Uterus (tissue), 4 donors: ENCODE results near the gene H1-8. TPM values are rescaled to one million over a fixed set of nuclear protein-coding genes. Genes with fewer than 3 reads are reported as not detected.

Experiments used
- DNase-seq, 2 donors: peaks; one replicate each; pipeline ENCODE4 v3.0.0-alpha.2; 2019 to 2020
- H3K27ac ChIP-seq, 2 donors: fragments of 200-600 bp; sonication (generic); 1 replicate in 1 of 2; 2 replicates in 1 of 2; pipeline ENCODE4 v1.5.1; 2016 to 2018
- H3K27me3 ChIP-seq, 2 donors: fragments of 200-600 bp; sonication (generic); one replicate each; pipeline ENCODE4 v1.5.1; 2018 to 2019; ENCODE audit warnings: control low read depth in 1 of 2
- H3K36me3 ChIP-seq, 2 donors: fragments of 200-600 bp; sonication (generic); one replicate each; pipeline ENCODE4 v1.5.1; 2019; ENCODE audit warnings: control low read depth in 1 of 2
- H3K4me1 ChIP-seq, 2 donors: fragments of 200-600 bp; sonication (generic); one replicate each; pipeline ENCODE4 v1.5.1; 2018 to 2019; ENCODE audit warnings: control low read depth in 1 of 2
- H3K4me3 ChIP-seq, 2 donors: fragments of 200-600 bp; sonication (generic); 1 replicate in 1 of 2; 2 replicates in 1 of 2; pipeline ENCODE4 v1.5.1; 2018 to 2019; ENCODE audit warnings: mild to moderate bottlenecking in 1 of 2
- H3K9me3 ChIP-seq, 2 donors: fragments of 200-600 bp; sonication (generic); one replicate each; pipeline ENCODE4 v1.5.1; 2019; ENCODE audit warnings: control low read depth in 1 of 2
- POLR2A ChIP-seq, 2 donors: fragments of 450-650 bp; IDR thresholded peaks; one replicate each; pipeline ENCODE4 v1.6.1; 2016; ENCODE audit warnings: antibody characterized with exemption in 2 of 2, mild to moderate bottlenecking in 1 of 2, moderate library complexity in 1 of 2
- intact Hi-C: fragments of 100-400 bp; cut with DNase I; formaldehyde crosslinking; loops from one replicate; pipeline ENCODE4 v1.15.1; 2023; ENCODE audit warnings: low total_unique reads
- total RNA-seq, 4 donors: library from RNA; depleted of rRNA in 3 of 4; stranded (reverse); fragments of >200 nt in 3 of 4; gene quantifications; one replicate each; pipeline versions ENCODE4 v1.1.0 to v1.2.4, GENCODE V29; 2014 to 2023
- TF ChIP-seq, protein P1 (sequence below), 4 experiments: fragments of 200-600 bp in 2 of 4; fragments of 450-650 bp in 2 of 4; sonication (generic) in 2 of 4; IDR thresholded peaks; one replicate each; pipeline ENCODE4 v1.5.1; 2016 to 2019; ENCODE audit warnings: antibody characterized with exemption in 4 of 4, mild to moderate bottlenecking in 2 of 4, moderate library complexity in 1 of 4
- donor health status: DM: yes; HTN: yes; CAD: no.

The H1-8 gene
- total RNA-seq, 4 donors from 2014 or later: not detected

DNA sequence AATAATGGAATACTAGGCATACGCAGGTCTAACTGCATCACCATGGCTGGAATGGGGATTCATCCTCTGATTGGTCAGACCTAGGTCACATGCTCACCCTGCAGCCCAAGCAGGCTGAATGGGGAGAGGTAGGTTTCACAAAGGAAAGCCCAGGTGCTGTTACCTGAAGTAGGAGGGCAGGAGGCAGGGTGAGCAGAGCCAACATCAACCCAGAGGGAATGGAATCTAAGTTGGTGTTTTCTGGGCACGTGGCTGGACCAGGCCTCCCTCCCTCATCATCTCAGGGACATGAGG, 6.7 kb upstream of the H1-8 start:
- intact Hi-C loops: no loop called here
- H3K4me1 ChIP-seq: no peaks in the 10 kb centered on the region
- TF ChIP-seq, protein P1, sequence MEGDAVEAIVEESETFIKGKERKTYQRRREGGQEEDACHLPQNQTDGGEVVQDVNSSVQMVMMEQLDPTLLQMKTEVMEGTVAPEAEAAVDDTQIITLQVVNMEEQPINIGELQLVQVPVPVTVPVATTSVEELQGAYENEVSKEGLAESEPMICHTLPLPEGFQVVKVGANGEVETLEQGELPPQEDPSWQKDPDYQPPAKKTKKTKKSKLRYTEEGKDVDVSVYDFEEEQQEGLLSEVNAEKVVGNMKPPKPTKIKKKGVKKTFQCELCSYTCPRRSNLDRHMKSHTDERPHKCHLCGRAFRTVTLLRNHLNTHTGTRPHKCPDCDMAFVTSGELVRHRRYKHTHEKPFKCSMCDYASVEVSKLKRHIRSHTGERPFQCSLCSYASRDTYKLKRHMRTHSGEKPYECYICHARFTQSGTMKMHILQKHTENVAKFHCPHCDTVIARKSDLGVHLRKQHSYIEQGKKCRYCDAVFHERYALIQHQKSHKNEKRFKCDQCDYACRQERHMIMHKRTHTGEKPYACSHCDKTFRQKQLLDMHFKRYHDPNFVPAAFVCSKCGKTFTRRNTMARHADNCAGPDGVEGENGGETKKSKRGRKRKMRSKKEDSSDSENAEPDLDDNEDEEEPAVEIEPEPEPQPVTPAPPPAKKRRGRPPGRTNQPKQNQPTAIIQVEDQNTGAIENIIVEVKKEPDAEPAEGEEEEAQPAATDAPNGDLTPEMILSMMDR (IDR thresholded peaks at IDR 0.05): no peak
- TF ChIP-seq POLR2A (IDR thresholded peaks at IDR 0.05): no peak
- no peak for DNase-seq
- H3K27ac ChIP-seq: no peak overlapping the region
- no peak overlapping the region for H3K4me3 ChIP-seq
- H3K9me3 ChIP-seq: no peaks in the 10 kb centered on the region
- H3K36me3 ChIP-seq: no peaks in the 10 kb centered on the region
- H3K27me3 ChIP-seq: no peaks in the 10 kb centered on the region

DNA sequence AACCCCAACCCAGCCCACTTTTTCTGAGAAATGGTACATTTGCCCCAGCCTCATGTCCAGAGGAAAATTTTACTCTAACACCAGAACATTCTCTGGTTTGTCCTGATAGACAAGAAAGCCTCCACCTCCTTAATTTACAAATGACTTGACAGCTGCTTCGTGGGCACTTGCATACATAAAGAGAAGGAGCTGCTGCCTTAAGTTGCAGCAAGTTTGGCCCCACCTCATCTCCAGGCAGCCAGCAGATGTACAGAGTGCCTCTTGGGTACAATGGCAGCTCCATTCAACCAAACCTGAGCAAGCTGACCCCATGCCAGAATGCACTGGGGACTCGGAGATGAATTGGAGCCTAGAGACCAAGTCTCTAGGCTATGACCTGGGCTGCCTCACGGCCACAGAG, 6.2 kb upstream of the H1-8 start:
- TF ChIP-seq POLR2A (IDR thresholded peaks at IDR 0.05): no peak
- TF ChIP-seq, protein P1 (IDR thresholded peaks at IDR 0.05): no peak
- no peak for DNase-seq
- Histone ChIP-seq H3K36me3 (no peaks in the 10 kb centered on the region), H3K27ac (no peak overlapping the region), H3K9me3 (no peaks in the 10 kb centered on the region), H3K4me1 (no peaks in the 10 kb centered on the region), H3K4me3 (no peak overlapping the region), H3K27me3 (no peaks in the 10 kb centered on the region)
- intact Hi-C loops: no loop called here

- intact Hi-C loops: no loop called here
- Histone ChIP-seq H3K27me3 (no peaks in the 10 kb centered on the region), H3K27ac (no peak overlapping the region)
Measured at GRCh38 chr3:129539206-129539605, 3.8 kb upstream of the H1-8 start.

DNA sequence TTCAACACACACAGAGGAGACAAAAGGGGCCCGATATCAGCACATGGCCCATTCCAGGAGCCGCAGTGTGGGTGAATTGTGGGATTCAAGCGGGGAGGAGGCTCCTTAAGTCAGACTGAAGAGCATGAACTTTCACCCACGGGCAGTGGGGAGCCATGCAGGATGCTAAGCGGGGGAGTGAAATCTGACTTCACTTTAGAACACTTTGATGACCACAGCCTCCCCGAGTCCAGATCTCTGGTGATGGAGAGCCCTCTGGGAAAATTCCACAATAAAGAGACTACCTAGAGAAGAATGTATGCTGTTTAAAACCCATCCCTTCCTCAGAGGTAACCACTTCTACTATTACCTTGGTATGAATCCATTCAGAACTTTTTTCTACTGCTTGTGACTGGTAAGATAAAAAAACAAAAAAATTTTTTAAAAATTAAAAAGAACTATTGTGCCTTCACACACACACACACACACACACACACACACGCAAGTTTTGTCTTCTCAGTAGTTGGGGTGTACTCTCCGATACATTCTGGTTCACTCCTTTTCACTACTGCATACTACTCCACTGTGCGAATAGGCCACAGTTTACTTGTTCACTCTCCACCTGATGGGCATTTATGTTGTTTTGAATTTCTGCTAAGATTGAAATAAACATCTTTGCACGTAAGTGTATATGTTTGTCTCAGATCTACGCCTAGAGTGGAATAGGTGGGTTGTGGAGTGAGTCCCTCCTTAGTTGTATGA, 2.0 kb upstream of the H1-8 start:
- Histone ChIP-seq H3K4me3 (no peak overlapping the region), H3K27ac (no peak overlapping the region), H3K27me3 (no peaks in the 10 kb centered on the region), H3K36me3 (no peaks in the 10 kb centered on the region), H3K9me3 (no peaks in the 10 kb centered on the region), H3K4me1 (no peaks in the 10 kb centered on the region)
- DNase-seq: no peak
- TF ChIP-seq POLR2A (IDR thresholded peaks at IDR 0.05): no peak
- TF ChIP-seq, protein P1 (IDR thresholded peaks at IDR 0.05): no peak
- intact Hi-C loops: no loop called here

More at GRCh38 chr3:129539206-129539605, 3.8 kb upstream of the H1-8 start:
- TF ChIP-seq, protein P1 (IDR thresholded peaks at IDR 0.05): no peak
- no peak overlapping the region for H3K4me3 ChIP-seq
- H3K4me1 ChIP-seq: no peaks in the 10 kb centered on the region
- H3K9me3 ChIP-seq: no peaks in the 10 kb centered on the region
- DNase-seq: no peak
- H3K36me3 ChIP-seq: no peaks in the 10 kb centered on the region

- no peaks in the 10 kb centered on the region for H3K36me3 ChIP-seq
- TF ChIP-seq, protein P1 (IDR thresholded peaks at IDR 0.05): no peak
- no peak for TF ChIP-seq POLR2A (IDR thresholded peaks at IDR 0.05)
- H3K27ac ChIP-seq: no peak overlapping the region
- no peaks in the 10 kb centered on the region for H3K27me3 ChIP-seq
- H3K9me3 ChIP-seq: no peaks in the 10 kb centered on the region
- no peak overlapping the region for H3K4me3 ChIP-seq
- intact Hi-C loops: no loop called here
- no peaks in the 10 kb centered on the region for H3K4me1 ChIP-seq
- no peak for DNase-seq
Measured at GRCh38 chr3:129542747-129543146, 228 bp upstream of the H1-8 start.
